Stimulated activated CD8-positive, alpha-beta memory T cell treated with anti-CD3 and anti-CD28 coated beads, Interleukin-4, amount 100 ng/mL, for 48 hours (primary cell): Measurements from ENCODE around the gene RADIL.

ENCODE experiments used
- DNase-seq: peaks from one replicate; pipeline ENCODE4 v3.0.0-alpha.2; 2020

Gene RADIL

GRCh38 chr7:4831723-4832495 lies 51.6 kb downstream of the RADIL start:
- DNase-seq = no peak

- peak; percentile 71 for DNase-seq
Measured at GRCh38 chr7:4830176-4830575, 53.3 kb downstream of the RADIL start.

DNA sequence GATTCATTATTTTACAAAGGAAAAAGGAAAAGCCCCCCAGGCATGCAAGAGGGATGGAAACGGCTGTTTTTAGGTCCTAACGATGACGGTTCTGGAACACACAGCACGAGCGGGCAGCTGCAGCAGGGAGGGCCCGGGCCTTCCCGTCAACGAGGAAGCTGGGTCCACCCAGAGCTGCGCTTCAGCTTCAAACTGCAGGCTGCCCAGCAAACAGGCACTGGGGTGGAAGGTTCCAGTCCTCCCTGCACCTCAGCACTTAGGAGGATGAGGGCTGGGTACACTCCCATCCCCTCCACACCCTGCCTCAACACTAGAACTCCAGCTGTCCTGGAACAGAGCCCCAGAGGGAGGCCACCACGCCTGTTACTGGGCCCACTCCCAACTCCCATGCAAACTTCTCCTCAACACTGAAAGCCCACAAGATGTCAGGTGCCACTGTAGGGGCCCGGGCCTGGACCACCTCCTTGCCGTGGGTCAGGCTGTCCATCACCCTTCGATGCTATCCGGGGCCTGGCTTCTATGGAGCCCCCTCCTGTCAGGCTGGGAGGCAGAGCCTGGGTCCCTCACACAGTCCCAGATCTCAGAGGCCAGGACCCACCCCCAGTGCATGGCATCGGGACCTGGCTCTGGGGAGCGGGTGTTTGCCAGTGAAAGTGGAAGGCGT lies 54.7 kb downstream of the RADIL start:
- DNase-seq = no peak

DNA sequence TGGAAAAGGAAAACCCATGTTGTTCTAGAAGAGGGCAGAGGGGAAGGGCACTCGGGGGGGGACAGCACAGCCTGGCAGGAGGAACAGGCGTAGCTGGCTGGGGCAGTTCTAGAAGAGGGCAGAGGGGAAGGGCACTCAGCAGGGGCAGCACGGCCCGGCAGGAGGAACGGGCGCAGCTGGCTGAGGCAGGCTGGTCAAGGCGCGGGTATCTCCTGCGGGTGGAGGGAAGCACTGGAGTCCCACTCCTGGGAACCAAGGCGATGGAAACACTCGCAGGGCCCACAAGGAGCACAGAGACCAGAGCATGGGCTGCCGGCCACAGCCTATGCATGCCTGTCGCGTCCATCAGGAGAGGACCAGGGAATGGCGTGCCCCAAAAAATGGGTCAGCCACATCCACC lies 58.4 kb downstream of the RADIL start:
- no peak for DNase-seq

- DNase-seq = no peak
Measured at GRCh38 chr7:4824120-4824775, 59.3 kb downstream of the RADIL start.

GRCh38 chr7:4823441-4824119 lies 59.9 kb downstream of the RADIL start:
- DNase-seq = no peak

- DNase-seq = no peak
Measured at GRCh38 chr7:4822677-4823076, 60.8 kb downstream of the RADIL start.

DNA sequence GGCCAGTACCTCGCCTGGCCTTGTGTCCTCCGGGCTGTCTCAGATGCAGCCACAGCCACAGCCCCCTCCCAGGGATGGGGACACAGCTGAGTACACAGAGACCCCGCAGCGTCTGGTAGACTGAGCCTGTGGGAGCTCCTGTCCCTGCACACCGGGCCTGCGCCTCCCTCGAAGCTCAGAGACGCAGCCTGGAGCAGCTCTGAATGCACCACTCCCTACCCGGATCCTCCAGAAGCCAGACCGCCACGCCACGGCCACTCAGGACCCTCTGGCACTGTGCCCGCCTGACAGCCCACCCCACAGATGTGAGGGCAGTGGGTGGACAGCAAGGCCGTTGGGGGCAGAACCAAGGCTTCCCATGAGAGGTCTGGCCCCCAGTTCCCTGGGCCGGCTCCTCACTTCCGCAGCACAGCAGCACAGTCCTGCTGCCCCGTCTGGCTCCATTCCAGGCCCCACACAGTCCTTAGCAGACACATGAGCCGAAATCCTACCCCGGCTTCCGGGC lies 62.5 kb downstream of the RADIL start:
- DNase-seq = no peak

- no peak for DNase-seq
Measured at GRCh38 chr7:4820405-4820966, 63.0 kb downstream of the RADIL start.

DNA sequence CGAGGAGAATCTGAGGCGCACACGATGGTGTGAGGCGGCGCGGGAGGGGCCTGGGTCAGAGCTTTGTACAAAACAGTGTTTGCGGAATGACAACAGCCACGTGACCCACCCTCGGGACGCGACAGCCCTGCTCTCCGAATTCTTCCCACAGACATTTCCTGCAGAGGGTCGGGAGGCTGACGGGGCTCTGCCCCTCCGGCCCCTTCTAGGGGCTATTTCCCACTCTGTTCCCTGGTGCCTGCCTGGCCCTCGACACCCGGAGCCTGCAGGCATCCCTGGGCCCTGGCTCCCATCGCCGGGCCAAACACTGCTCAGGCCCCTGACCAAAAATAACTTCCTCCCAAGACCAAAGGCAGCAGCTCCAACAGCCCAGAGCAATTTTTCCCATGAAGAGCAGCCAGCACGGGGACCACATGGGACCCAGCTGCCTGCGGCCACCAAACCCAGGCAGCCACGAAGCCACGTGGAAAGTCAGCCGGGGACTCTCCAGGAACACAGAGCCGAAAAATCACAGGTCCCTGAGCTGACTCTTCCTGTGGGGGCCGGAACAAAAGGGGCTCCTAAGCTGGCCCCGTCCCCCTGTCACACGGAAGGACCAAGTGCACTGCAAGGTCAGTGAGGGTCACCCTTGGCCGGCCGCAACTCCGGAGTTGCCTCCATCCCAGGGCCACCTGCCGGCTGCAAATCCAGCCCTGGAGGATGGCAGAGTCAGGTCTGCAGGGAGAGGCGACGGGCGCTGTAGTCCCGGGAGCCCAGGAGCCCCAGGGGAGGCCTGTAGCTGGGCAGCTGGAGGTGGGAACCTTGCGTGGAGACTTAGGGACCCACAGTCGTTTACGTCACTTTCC lies 63.7 kb downstream of the RADIL start:
- no peak for DNase-seq

DNA sequence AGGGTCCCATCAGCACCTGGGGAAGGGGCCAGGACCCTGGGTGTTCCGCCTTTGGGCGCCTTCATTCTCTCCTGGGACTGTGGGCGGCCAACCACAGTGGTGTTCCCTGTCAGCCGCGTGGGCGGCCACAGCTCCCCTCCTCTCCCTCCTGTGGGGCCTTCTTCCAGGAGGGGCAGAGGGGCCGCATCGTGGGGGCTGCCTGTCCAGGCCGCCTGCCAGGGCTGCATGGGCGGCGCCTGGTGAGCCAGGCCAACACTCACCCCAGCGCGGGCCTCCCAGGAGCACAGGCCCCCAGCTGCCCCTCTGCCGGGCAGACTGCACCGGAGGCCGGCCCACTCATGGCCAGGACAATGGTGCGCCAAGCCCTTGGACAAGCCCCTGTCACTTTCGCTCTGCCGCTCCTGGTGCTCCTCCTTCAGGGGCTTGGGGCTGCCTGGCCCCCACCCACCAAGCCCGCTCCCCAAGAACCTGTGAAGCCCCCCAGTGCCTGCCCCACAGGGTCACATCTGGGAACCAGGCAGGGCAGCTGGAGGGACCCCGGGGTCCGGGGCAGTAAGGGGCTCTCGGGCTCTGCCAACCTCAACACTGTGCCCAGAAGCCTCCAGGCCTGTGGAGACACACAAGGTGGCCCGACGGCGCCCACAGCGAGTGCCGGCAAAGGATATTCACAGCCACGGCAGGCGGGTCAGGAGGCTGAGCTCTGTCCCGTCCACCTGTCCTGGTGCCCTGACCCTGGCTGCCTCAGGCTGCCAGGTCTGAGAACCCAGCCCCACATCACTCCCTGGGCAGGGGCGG lies 65.3 kb downstream of the RADIL start:
- no peak for DNase-seq

DNA sequence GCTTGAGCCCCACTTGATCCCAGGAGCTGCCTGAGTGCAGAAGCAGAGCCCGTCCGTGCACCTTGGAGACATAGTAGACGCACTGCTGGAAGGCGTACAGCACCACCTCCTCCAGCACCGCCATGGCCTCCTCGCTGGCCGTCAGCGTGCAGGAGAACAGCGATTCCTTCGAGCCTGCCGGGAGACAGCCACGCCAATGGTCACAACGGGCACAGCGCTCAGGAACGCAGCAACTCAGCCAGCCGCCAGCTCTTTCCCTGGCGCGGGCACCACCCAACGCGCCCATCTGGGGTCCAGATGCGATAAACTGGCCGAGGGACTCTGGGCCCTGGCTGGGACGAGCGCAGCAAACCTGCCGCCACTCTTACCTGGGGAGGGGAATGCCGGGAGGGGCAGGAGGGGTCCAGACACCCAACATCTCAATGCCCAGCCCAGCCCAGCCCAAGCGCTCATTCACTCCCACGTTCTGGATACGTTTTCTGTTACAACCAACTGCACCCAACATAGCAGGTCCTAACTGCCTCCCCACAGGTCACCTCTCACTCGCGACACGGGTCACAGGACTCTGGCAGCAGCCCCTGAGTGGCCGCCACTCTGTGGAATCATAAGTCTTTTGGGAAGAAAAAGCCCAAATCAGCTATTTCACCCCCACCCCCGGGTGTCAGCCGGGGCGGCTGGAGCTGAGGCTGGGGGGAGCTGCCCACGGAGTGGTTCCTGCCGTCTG lies 66.2 kb downstream of the RADIL start:
- no peak for DNase-seq

DNA sequence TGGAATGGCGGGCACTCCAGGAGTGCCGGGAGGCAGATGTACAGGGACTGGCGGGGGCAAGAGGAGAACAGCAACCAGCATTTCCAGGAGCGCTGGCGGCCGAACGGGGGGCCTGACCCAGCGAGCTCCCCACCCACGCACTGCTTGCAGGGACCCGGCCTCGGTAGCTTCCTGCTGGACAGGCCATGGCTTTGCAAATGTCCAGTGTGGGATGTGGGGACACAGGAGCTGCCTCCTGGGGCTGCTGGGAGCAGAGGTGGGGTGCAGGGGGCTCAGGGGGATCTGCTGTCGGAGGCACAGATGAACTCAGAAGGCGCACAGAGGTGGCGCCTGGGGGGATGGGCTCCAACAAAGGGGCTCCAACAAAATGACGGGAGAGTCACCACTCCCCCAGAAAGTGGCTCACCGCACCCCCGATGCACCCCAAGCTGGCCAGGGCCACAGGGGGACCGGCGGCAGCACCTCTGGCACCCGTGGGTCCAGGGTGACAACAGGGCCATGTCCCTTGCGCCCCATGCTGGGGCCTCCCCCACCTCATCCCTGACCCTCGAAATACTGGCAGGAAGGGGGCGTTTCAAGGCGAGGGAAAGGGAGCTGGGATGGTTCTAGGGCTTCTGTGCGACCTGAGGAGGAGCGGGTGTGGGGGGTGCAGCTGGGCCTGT lies 67.0 kb downstream of the RADIL start:
- no peak for DNase-seq

DNA sequence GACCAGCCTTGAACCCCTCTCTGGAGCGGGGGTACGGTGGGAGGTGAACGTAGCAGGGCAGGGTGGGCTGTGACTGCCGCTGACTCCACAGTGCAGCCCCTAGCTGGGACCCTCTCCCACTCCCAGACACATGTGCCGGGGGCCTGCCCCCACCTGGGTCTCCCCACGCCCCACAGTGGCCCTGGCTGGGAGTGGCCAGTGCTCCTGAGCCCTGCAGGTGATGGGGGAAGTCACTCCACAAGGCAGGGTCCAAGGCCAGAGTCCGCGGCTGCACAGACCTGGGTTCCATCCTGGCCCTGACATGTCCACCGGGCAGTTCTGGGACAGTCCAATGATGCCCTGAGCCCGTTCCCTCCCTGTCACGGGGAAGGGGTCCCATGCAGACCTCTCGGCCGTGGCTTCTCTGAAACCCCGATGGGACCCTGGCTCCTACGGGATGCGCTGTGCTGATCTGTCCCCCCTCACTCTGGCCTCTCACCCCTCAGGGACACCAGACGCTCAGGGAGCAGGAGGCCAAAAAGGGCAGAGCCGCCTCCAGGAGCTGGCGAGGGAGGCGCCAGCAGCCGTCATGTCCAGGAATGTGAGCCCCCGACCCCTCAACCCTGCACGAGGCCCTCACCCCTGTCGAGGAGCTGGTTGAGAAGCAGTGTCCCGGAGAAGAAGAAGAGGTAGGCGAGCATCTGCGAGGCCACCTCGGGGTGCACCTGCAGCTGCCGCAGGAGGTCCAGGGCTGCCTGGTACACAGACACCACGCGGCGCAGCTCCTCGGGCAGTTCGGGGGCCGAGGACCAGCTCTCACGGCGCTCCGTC lies 67.7 kb downstream of the RADIL start:
- DNase-seq = no peak

GRCh38 chr7:4815121-4815520 lies 68.4 kb downstream of the RADIL start:
- DNase-seq = no peak

- no peak for DNase-seq
Measured at GRCh38 chr7:4814433-4814832, 69.1 kb downstream of the RADIL start.

GRCh38 chr7:4809666-4810065 lies 73.8 kb downstream of the RADIL start:
- no peak for DNase-seq

DNA sequence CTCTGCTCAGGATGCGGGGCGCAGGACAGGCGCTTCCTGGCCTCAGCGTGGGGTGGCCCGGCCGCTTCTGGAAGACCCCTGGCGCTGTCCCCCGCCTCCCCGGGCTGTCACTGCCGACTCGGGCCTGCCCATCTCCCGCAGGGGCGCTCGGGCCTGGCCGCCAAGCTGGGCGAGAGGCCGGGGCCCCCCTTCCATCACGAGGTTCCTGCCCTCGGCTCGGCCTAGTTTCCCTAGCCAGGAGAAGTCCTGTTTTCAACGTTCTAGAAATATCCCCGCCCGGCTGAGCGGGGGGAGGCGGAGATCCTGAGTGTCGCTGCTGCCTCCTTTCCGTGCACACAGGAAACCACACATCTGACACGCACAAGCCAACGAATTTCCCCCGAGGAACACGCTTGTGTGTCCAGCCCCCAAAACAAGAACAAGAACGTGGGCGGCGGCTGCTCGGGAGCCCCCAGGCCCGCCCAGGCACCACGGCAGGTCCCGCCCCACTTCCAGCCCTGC lies 74.4 kb downstream of the RADIL start:
- DNase-seq = peak; percentile 36

DNA sequence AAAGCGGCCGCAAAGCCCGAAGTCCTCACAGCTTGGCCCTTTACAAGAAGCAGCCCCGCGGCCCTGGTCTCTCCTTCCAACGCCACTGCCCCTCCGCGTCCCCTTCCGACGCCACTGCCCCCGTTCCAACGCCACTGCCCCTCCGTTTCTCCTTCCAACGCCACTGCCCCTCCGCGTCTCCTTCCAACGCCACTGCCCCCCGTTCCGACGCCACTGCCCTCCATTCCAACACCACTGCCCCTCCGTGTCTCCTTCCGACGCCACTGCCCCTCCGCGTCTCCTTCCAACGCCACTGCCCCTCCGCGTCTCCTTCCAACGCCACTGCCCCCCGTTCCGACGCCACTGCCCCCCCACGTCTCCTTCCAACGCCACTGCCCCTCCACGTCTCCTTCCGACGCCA lies 75.0 kb downstream of the RADIL start:
- DNase-seq = no peak
